WTC11 (cell line): ENCODE results near the gene TEX14. TPM values are rescaled to one million over a fixed set of nuclear protein-coding genes. Genes with fewer than 3 reads are reported as not detected.

Source experiments
- ATAC-seq: fragments of 200-7000 bp; cut with Tn5 transposase; 2 replicates; pipeline ENCODE4 v1.10.0; 2021; ENCODE audit warnings: mild to moderate bottlenecking, moderate library complexity
- CTCF ChIA-PET: fragments of 300-600 bp; sonication (Branson Sonifier 250); formaldehyde crosslinking; loops from one replicate; lab custom pipeline; 2021; ENCODE audit warnings: antibody characterized with exemption; lab: Charles Lee
- POLR2A ChIA-PET: fragments of 350-600 bp; sonication (Branson Sonifier 250); formaldehyde crosslinking; loops from one replicate; lab custom pipeline; 2021; ENCODE audit warnings: antibody characterized with exemption; lab: Charles Lee
- DNase-seq: peaks from one replicate; pipeline ENCODE4 v3.0.0; 2021; ENCODE audit warnings: low spot score
- H3K27ac Mint-ChIP-seq: 2 replicates; pipeline ENCODE4 v1.8.0; 2021; ENCODE audit warnings: mixed read lengths
- H3K27me3 Mint-ChIP-seq: 2 replicates; pipeline ENCODE4 v1.8.0; 2021; ENCODE audit warnings: low read depth, mild to moderate bottlenecking, moderate library complexity, mixed read lengths
- H3K36me3 Mint-ChIP-seq: 2 replicates; pipeline ENCODE4 v1.8.0; 2021; ENCODE audit warnings: mixed read lengths
- H3K4me1 Mint-ChIP-seq: 2 replicates; pipeline ENCODE4 v1.8.0; 2022; ENCODE audit warnings: mixed read lengths
- H3K4me3 Mint-ChIP-seq: 2 replicates; pipeline ENCODE4 v1.8.0; 2021; ENCODE audit warnings: mild to moderate bottlenecking, moderate library complexity, mixed read lengths
- H3K9me3 Mint-ChIP-seq: 2 replicates; pipeline ENCODE4 v1.8.0; 2021; ENCODE audit warnings: mixed read lengths
- AFF4 ChIP-seq: sonication (generic); formaldehyde crosslinking; IDR thresholded peaks from 2 replicates; pipeline ENCODE4 v1.8.1; 2023; ENCODE audit warnings: mild to moderate bottlenecking, missing genetic modification reagents, borderline replicate concordance
- CDX4 ChIP-seq: fragments of 250-450 bp; sonication (Bioruptor Pico); IDR thresholded peaks from 2 replicates; pipeline ENCODE4 v1.9.0; 2021; ENCODE audit warnings: moderate library complexity, mild to moderate bottlenecking, inconsistent platforms, borderline replicate concordance
- E2F5 ChIP-seq: sonication (generic); formaldehyde crosslinking; IDR thresholded peaks from 2 replicates; pipeline ENCODE4 v1.8.1; 2022; ENCODE audit warnings: mild to moderate bottlenecking, moderate library complexity, missing genetic modification reagents
- ELF4 ChIP-seq: sonication (generic); formaldehyde crosslinking; IDR thresholded peaks from 2 replicates; pipeline ENCODE4 v1.8.1; 2022; ENCODE audit warnings: low read depth, mild to moderate bottlenecking, moderate library complexity, missing genetic modification reagents
- ESRRA ChIP-seq: sonication (generic); formaldehyde crosslinking; IDR thresholded peaks from 2 replicates; pipeline ENCODE4 v1.8.1; 2022; ENCODE audit warnings: mild to moderate bottlenecking, missing genetic modification reagents, borderline replicate concordance
- FOXP1 ChIP-seq: sonication (generic); formaldehyde crosslinking; IDR thresholded peaks from 2 replicates; pipeline ENCODE4 v1.8.0; 2022; ENCODE audit warnings: missing genetic modification reagents, mild to moderate bottlenecking, moderate library complexity, borderline replicate concordance
- GABPB1 ChIP-seq: sonication (generic); formaldehyde crosslinking; IDR thresholded peaks from 2 replicates; pipeline ENCODE4 v1.8.1; 2023; ENCODE audit warnings: mild to moderate bottlenecking, missing genetic modification reagents
- GTF2I ChIP-seq: fragments of 250-450 bp; sonication (Bioruptor Pico); conservative IDR thresholded peaks from 2 replicates; pipeline ENCODE4 v1.4.0; 2021; ENCODE audit warnings: mild to moderate bottlenecking
- KAT7 ChIP-seq: sonication (generic); formaldehyde crosslinking; IDR thresholded peaks from 2 replicates; pipeline ENCODE4 v1.8.1; 2023; ENCODE audit warnings: missing genetic modification reagents, mild to moderate bottlenecking, borderline replicate concordance
- NR1H2 ChIP-seq: sonication (generic); formaldehyde crosslinking; IDR thresholded peaks from 2 replicates; pipeline ENCODE4 v1.9.0; 2021; ENCODE audit warnings: mild to moderate bottlenecking, moderate library complexity, missing genetic modification reagents
- NR3C1 ChIP-seq: sonication (generic); formaldehyde crosslinking; conservative IDR thresholded peaks from 2 replicates; pipeline ENCODE4 v1.8.1; 2023; ENCODE audit warnings: low read depth, mild to moderate bottlenecking, missing genetic modification reagents
- PRRX2 ChIP-seq: fragments of 250-450 bp; sonication (Bioruptor Pico); IDR thresholded peaks from 2 replicates; pipeline ENCODE4 v1.8.0; 2021; ENCODE audit warnings: mild to moderate bottlenecking
- SMAD3 ChIP-seq: sonication (generic); formaldehyde crosslinking; IDR thresholded peaks from 2 replicates; pipeline ENCODE4 v1.8.0; 2022; ENCODE audit warnings: missing genetic modification reagents, mild to moderate bottlenecking, borderline replicate concordance
- TEAD4 ChIP-seq: sonication (generic); formaldehyde crosslinking; IDR thresholded peaks from 2 replicates; pipeline ENCODE4 v1.8.0; 2022; ENCODE audit warnings: mild to moderate bottlenecking, missing genetic modification reagents
- ZBTB21 ChIP-seq: sonication (generic); formaldehyde crosslinking; IDR thresholded peaks from 2 replicates; pipeline ENCODE4 v1.8.1; 2023; ENCODE audit warnings: mild to moderate bottlenecking, missing genetic modification reagents, borderline replicate concordance
- ZNF532 ChIP-seq: fragments of 250-450 bp; sonication (Bioruptor Pico); IDR thresholded peaks from 2 replicates; pipeline ENCODE4 v1.9.0; 2021; ENCODE audit warnings: mild to moderate bottlenecking, borderline replicate concordance
- total RNA-seq: library from RNA; stranded (reverse); gene quantifications from 3 replicates; pipeline ENCODE4 v1.2.3, GENCODE V29; 2021

Gene TEX14
- total RNA-seq, 1 experiment from 2014 or later: 1.4 TPM

GRCh38 chr17:58507123-58507634 lies 184.7 kb downstream of the TEX14 start:
- Mint-ChIP-seq H3K27ac (no peak overlapping the region), H3K4me3 (no peak overlapping the region), H3K27me3 (no peaks in the 10 kb centered on the region), H3K4me1 (no peaks in the 10 kb centered on the region), H3K36me3 (peaks cover 75% of the 10 kb centered on the region), H3K9me3 (no peaks in the 10 kb centered on the region)
- no peak for TF ChIP-seq ZBTB21 (CRISPR knock-in tag)
- no peak for TF ChIP-seq AFF4 (CRISPR knock-in tag)
- TF ChIP-seq NR3C1 (CRISPR knock-in tag): no peak
- TF ChIP-seq ELF4 (CRISPR knock-in tag): no peak
- no peak for TF ChIP-seq CDX4 (CRISPR knock-in tag)
- no peak for TF ChIP-seq KAT7
- no peak for TF ChIP-seq FOXP1 (CRISPR knock-in tag)
- TF ChIP-seq SMAD3 (CRISPR knock-in tag): no peak
- no peak for TF ChIP-seq GTF2I
- TF ChIP-seq PRRX2 (CRISPR knock-in tag): no peak
- no peak for TF ChIP-seq ESRRA (CRISPR knock-in tag)
- TF ChIP-seq ZNF532: no peak
- no peak for TF ChIP-seq GABPB1 (CRISPR knock-in tag)
- TF ChIP-seq TEAD4: no peak
- no peak for TF ChIP-seq NR1H2
- no peak for TF ChIP-seq E2F5 (CRISPR knock-in tag)
- ATAC-seq (no peak), DNase-seq (no peak)
- ChIA-PET POLR2A (no interaction called here), CTCF (no interaction called here)

Other genes starting within 250 kb of the TEX14 start
- gene HSF5, start 203.6 kb downstream of the TEX14 start, total RNA-seq: 0.07 to 0.11 TPM (median 0.09 TPM) in 3 replicates
- gene MTMR4, start 177.4 kb downstream of the TEX14 start, total RNA-seq: 30.2 to 32.5 TPM (median 30.8 TPM) in 3 replicates
- 15.2 to 19.5 TPM (median 17.7 TPM) in 3 replicates for gene RAD51C, start 557 bp upstream of the TEX14 start, total RNA-seq
- 8.1 to 8.4 TPM (median 8.2 TPM) in 3 replicates for gene PPM1E, start 63.8 kb upstream of the TEX14 start, total RNA-seq